ENCODE data around the gene CNTNAP2. TPM values are rescaled to one million over a fixed set of nuclear protein-coding genes. Genes with fewer than 3 reads are reported as not detected.

Gene CNTNAP2
- total RNA-seq, 4 donors from 2014 or later: 0.29 to 0.88 (median 0.33) TPM; not detected in 1

DNA sequence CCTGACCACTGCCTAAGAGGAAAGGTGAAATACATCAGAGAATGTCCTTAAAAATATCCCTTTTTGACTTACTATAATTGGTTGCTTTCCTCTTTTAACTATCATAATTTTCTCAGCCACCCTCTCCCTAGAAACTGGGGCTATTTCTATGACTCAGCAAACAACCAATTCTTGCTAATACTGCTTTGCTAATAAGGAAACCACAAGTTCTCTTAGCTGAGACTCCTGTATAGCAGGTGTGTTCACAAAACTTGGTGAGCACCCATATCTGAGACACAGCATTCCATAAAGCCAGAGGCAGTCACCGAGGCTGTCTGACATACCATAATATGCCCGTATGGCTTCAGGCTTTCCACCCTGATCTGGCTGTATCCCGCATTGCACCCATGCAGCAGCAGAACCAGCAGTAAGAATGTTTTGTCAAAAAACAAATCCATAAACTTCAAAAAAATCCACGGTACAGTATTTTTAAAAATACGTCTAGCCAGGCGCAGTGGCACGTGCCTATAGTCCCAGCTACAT, 2282.3 kb downstream of the CNTNAP2 start:
- Histone ChIP-seq H3K36me3 (no peaks in the 10 kb centered on the region), H3K27ac (no peak overlapping the region), H3K4me3 (replicated peaks in 1 of 3) (no peak overlapping the region), H3K4me1 (no peaks in the 10 kb centered on the region), H3K9me3 (no peaks in the 10 kb centered on the region), H3K27me3 (no peaks in the 10 kb centered on the region)
- WGBS, 2 donors: 74 to 80% methylated on average over 7 of the region's 7 CpGs
- no peak for DNase-seq
- TF ChIP-seq POLR2A (IDR thresholded peaks at IDR 0.05): no peak
- TF ChIP-seq, protein P1, sequence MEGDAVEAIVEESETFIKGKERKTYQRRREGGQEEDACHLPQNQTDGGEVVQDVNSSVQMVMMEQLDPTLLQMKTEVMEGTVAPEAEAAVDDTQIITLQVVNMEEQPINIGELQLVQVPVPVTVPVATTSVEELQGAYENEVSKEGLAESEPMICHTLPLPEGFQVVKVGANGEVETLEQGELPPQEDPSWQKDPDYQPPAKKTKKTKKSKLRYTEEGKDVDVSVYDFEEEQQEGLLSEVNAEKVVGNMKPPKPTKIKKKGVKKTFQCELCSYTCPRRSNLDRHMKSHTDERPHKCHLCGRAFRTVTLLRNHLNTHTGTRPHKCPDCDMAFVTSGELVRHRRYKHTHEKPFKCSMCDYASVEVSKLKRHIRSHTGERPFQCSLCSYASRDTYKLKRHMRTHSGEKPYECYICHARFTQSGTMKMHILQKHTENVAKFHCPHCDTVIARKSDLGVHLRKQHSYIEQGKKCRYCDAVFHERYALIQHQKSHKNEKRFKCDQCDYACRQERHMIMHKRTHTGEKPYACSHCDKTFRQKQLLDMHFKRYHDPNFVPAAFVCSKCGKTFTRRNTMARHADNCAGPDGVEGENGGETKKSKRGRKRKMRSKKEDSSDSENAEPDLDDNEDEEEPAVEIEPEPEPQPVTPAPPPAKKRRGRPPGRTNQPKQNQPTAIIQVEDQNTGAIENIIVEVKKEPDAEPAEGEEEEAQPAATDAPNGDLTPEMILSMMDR (IDR thresholded peaks at IDR 0.05): no peak
- intact Hi-C loops (cut with DNase I): no loop called here

DNA sequence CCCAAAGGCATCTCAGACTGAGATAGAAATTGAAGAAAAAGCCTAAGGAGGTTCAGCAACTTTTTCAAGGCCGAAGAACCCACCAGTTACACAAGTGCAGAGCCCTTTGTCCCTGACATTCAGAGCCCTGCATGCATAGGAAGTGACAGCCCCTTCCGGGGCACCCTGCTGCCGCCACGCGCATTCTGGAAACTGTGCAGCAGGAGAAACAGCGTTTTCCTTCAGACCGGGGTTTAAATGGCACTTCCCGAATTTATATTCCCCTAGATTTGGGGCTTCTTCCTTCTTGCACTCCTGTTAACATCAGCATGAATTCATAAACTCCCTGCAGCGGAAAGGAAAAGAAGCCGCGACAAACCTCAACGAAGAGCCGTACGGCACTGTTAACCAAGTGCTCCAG, 2283.5 kb downstream of the CNTNAP2 start:
- Histone ChIP-seq H3K27me3 (no peaks in the 10 kb centered on the region), H3K9me3 (no peaks in the 10 kb centered on the region), H3K4me1 (no peaks in the 10 kb centered on the region), H3K4me3 (replicated peaks in 1 of 3) (no peak overlapping the region), H3K27ac (no peak overlapping the region), H3K36me3 (no peaks in the 10 kb centered on the region)
- WGBS, 2 donors: 91 to 92% methylated on average over 14 of the region's 14 CpGs
- no peak for DNase-seq
- TF ChIP-seq POLR2A (IDR thresholded peaks at IDR 0.05): no peak
- TF ChIP-seq, protein P1 (IDR thresholded peaks at IDR 0.05): no peak
- intact Hi-C loops (cut with DNase I): no loop called here

DNA sequence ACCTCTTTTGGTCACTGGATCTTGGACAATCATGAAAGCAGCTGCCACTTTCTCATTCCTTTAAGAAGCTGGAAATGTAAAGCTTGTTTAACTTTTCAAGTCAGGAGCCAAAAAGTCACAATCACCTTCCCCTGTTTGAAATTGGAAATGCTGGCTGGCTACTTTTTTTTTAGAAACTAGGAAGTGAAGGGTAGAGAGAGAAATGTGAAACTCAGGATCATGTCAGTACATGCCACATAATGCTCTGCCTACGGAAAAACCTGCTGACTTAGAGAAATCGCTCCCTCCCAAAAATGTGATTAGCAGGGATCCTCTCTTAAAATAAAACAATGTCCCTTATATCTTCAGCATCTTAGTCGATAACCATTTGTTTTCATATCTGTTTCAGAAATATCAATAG, 2285.6 kb downstream of the CNTNAP2 start:
- H3K27ac ChIP-seq: no peak overlapping the region
- H3K36me3 ChIP-seq: no peaks in the 10 kb centered on the region
- TF ChIP-seq, protein P1 (IDR thresholded peaks at IDR 0.05): no peak
- TF ChIP-seq POLR2A (IDR thresholded peaks at IDR 0.05): no peak
- H3K4me3 ChIP-seq (replicated peaks in 1 of 3): no peak overlapping the region
- intact Hi-C loops (cut with DNase I): no loop called here
- no peaks in the 10 kb centered on the region for H3K27me3 ChIP-seq
- WGBS, 2 donors: 73 to 74% methylated on average over 3 of the region's 3 CpGs
- no peaks in the 10 kb centered on the region for H3K4me1 ChIP-seq
- DNase-seq: no peak
- no peaks in the 10 kb centered on the region for H3K9me3 ChIP-seq

DNA sequence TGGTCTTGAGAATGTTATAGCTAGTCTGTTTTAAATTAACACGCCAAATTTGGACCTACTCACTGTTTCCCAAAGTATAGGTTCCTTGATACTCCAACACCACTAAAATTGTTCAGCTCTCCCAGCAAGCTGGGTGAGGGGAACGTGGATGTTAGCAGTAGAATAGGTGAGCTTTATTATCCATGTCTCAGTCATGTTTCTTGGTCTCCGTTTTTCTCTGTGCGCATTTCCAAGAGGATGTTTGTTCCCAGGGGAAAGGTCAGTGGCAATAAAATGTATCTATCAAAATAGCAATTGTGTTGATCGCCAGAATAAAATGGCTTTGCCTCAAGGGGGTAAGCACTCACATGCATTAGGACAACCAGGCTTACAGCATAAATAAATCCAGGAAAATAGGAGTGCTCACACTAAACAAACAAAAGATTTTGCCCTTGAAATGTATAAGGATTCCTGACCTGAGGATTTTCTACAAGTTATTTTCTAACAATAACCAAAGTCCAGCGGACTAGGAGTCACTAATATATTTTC, 2286.9 kb downstream of the CNTNAP2 start:
- 80 to 84% methylated on average over 6 of the region's 6 CpGs for WGBS, 2 donors
- TF ChIP-seq POLR2A (IDR thresholded peaks at IDR 0.05): no peak
- TF ChIP-seq, protein P1 (IDR thresholded peaks at IDR 0.05): no peak
- intact Hi-C loops (cut with DNase I): no loop called here
- H3K27me3 ChIP-seq: no peaks in the 10 kb centered on the region
- no peak overlapping the region for H3K4me3 ChIP-seq (replicated peaks in 1 of 3)
- DNase-seq: no peak
- no peaks in the 10 kb centered on the region for H3K9me3 ChIP-seq
- H3K36me3 ChIP-seq: no peaks in the 10 kb centered on the region
- H3K27ac ChIP-seq: no peak overlapping the region
- H3K4me1 ChIP-seq: no peaks in the 10 kb centered on the region

DNA sequence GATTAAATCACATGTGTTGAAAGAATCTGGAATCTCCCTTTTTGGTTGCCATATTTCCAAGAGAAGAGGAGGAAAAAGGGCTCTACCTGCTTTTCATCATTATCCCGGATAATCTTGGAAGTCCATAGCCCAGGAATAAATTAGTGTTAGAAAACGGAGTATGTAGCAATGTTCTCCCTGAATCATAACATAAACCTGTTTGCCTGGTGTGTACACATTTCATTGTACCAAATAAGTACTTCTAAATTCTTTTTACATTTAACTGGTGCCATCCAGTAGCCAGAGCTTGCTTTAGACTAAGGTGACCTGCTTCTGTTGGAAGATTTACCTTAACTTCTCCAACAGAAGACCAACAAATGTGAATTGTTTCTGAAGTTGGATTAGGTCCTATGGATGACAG, 2291.7 kb downstream of the CNTNAP2 start:
- H3K4me3 ChIP-seq (replicated peaks in 1 of 3): no peak overlapping the region
- H3K9me3 ChIP-seq: no peaks in the 10 kb centered on the region
- no peaks in the 10 kb centered on the region for H3K4me1 ChIP-seq
- TF ChIP-seq, protein P1 (IDR thresholded peaks at IDR 0.05): no peak
- no peak for TF ChIP-seq POLR2A (IDR thresholded peaks at IDR 0.05)
- intact Hi-C loops (cut with DNase I): no loop called here
- no peaks in the 10 kb centered on the region for H3K36me3 ChIP-seq
- WGBS, 2 donors: 87 to 94% methylated on average over 2 of the region's 2 CpGs
- H3K27me3 ChIP-seq: no peaks in the 10 kb centered on the region
- H3K27ac ChIP-seq: no peak overlapping the region
- DNase-seq: no peak
